HepG2 (cell line): ENCODE measurements around the gene ARL16. TPM values are rescaled to one million over a fixed set of nuclear protein-coding genes. Genes with fewer than 3 reads are reported as not detected.

ENCODE experiments used
- AHR ChIP-seq: IDR thresholded peaks from 2 replicates; pipeline ENCODE4 v1.6.1; 2018; ENCODE audit warnings: missing genetic modification reagents, missing compliant biosample characterization
- GTF3A ChIP-seq: sonication (generic); formaldehyde crosslinking; conservative IDR thresholded peaks from 2 replicates; pipeline ENCODE4 v1.4.0; 2020; ENCODE audit warnings: mild to moderate bottlenecking, missing genetic modification reagents
- KDM4B ChIP-seq: sonication (generic); formaldehyde crosslinking; IDR thresholded peaks from 2 replicates; pipeline ENCODE4 v1.4.0; 2020; ENCODE audit warnings: missing genetic modification reagents
- MED1 ChIP-seq: sonication (generic); formaldehyde crosslinking; IDR thresholded peaks from 2 replicates; pipeline ENCODE4 v1.4.0; 2020; ENCODE audit warnings: missing genetic modification reagents
- PCBP1 ChIP-seq: fragments of 200-400 bp; formaldehyde crosslinking; IDR thresholded peaks from 2 replicates; pipeline ENCODE4 v1.6.1; 2017; ENCODE audit warnings: mild to moderate bottlenecking, low read depth, low read length, borderline replicate concordance
- RBFOX2 ChIP-seq: fragments of 200-400 bp; formaldehyde crosslinking; IDR thresholded peaks from 2 replicates; pipeline ENCODE4 v1.6.1; 2017; ENCODE audit warnings: low read depth, mild to moderate bottlenecking, low read length
- SALL1 ChIP-seq: sonication (generic); formaldehyde crosslinking; IDR thresholded peaks from 2 replicates; pipeline ENCODE4 v1.8.0; 2022; ENCODE audit warnings: mild to moderate bottlenecking, missing genetic modification reagents
- SKI ChIP-seq: fragments of 450-650 bp; IDR thresholded peaks from one replicate; pipeline ENCODE4 v1.6.1; 2018; ENCODE audit warnings: mild to moderate bottlenecking; ENCODE audit not compliant: partially characterized antibody
- SMYD3 ChIP-seq: sonication (generic); formaldehyde crosslinking; IDR thresholded peaks from 2 replicates; pipeline ENCODE4 v1.8.1; 2023; ENCODE audit warnings: mild to moderate bottlenecking, missing genetic modification reagents
- TAF1 ChIP-seq: sonication (generic); formaldehyde crosslinking; IDR thresholded peaks from 2 replicates; pipeline ENCODE4 v1.4.0; 2020; ENCODE audit warnings: missing genetic modification reagents
- TRIM24 ChIP-seq: sonication (generic); formaldehyde crosslinking; IDR thresholded peaks from 2 replicates; pipeline ENCODE4 v1.8.0; 2022; ENCODE audit warnings: mild to moderate bottlenecking, missing genetic modification reagents
- YY1 ChIP-seq: IDR thresholded peaks from 2 replicates; pipeline ENCODE4 v1.6.1; 2011; ENCODE audit warnings: low read length, low read depth, moderate library complexity, mild to moderate bottlenecking; ENCODE audit not compliant: insufficient read depth, insufficient replicate concordance
- ZNF333 ChIP-seq: sonication (generic); formaldehyde crosslinking; IDR thresholded peaks from 2 replicates; pipeline ENCODE4 v1.4.0; 2020; ENCODE audit warnings: mild to moderate bottlenecking, missing genetic modification reagents, borderline replicate concordance
- polyA plus RNA-seq, 8 experiments: library from polyadenylated mRNA; depleted of rRNA in 3 of 8; stranded (reverse) in 7 of 8; unstranded in 1 of 8; fragments of >200 nt; fragmentation: Illumina TruSeq in 4 of 8; extraction: Trizol in 4 of 8; gene quantifications; 2 replicates each; pipeline versions ENCODE4 v1.2.1 to v1.2.3, GENCODE V29; 2011 to 2016; ENCODE audit warnings: low read depth in 4 of 8, missing spikeins in 1 of 8, mixed read lengths in 1 of 8; ENCODE audit not compliant: insufficient read depth in 1 of 8
- total RNA-seq, 5 experiments: library from RNA; depleted of rRNA; stranded (reverse); fragments of >200 nt; fragmentation: Illumina TruSeq; extraction: Trizol; gene quantifications; 2 replicates each; pipeline ENCODE4 v1.2.3, GENCODE V29; 2016; ENCODE audit warnings: low read depth in 1 of 5
- TF ChIP-seq, protein P1 (sequence below): sonication (generic); formaldehyde crosslinking; IDR thresholded peaks from 2 replicates; pipeline ENCODE4 v1.5.0; 2020; ENCODE audit warnings: mild to moderate bottlenecking, missing genetic modification reagents
- TF ChIP-seq, protein P2 (sequence below), 2 experiments: fragments of 450-650 bp in 1 of 2; sonication (generic) in 1 of 2; formaldehyde crosslinking; IDR thresholded peaks; 2 replicates each; pipeline versions ENCODE4 v1.5.0 to v1.8.0; 2020 to 2022; ENCODE audit warnings: mild to moderate bottlenecking in 1 of 2, missing genetic modification reagents in 1 of 2
- TF ChIP-seq, protein P3 (sequence below): IDR thresholded peaks from 2 replicates; pipeline ENCODE4 v1.6.1; 2016; ENCODE audit warnings: missing compliant biosample characterization, missing genetic modification reagents, borderline replicate concordance
- TF ChIP-seq, protein P4 (sequence below): sonication (generic); formaldehyde crosslinking; IDR thresholded peaks from 2 replicates; pipeline ENCODE4 v1.4.0; 2020; ENCODE audit warnings: missing genetic modification reagents
- TF ChIP-seq, protein P5 (sequence below): IDR thresholded peaks from 2 replicates; pipeline ENCODE4 v1.6.1; 2016; ENCODE audit warnings: low read depth, control low read depth
- TF ChIP-seq, protein P6 (sequence below): sonication (generic); formaldehyde crosslinking; IDR thresholded peaks from 2 replicates; pipeline ENCODE4 v1.8.1; 2023; ENCODE audit warnings: mild to moderate bottlenecking, missing genetic modification reagents

Gene ARL16
- total and polyA plus RNA-seq, 2 of the 13 experiments (the other 11 are each of a cell fraction or from before 2014, with no cell fraction given): 20.8 to 30.8 TPM

DNA sequence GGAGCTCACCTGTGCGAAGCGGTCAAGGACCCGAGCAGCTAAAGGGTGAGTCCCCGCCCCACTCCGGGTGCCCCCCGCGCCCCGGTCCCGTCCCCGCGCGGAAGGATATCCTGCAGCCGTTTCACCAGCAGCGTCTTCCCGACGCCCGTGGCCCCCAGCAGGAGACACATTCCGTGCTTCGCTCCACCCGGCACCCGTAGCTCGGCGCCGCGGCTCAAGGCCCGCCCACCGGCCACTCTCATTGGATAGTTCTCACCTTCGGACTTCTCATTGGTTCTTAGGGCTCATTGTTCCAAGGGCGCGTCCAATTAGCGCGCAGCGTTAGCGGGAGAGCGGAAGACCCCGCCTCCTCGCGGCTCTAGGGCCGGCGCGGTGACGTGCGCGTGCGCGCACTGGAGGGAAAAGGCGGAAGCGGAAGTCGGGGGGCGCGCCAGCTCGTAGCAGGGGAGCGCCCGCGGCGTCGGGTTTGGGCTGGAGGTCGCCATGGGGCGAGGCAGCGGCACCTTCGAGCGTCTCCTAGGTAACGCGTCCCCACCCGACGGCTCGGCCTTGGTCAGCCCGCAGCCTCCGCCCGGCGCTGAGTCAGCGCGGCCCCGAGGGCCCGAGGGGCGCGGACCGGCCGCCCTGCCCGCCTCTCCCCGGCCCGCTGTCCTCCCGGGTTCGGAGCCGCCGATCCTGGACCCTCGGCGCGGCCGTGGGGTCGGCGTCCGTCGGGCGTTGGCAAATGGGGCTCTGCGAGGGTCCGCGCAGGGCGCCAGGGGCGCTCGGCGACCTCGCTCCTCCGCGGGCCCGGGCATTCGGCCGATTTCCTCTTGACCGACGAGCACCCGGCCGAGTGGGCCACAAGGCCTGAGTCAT is at the start of gene ARL16, which contains the start of gene HGS (continued):
- TF ChIP-seq, protein P1, sequence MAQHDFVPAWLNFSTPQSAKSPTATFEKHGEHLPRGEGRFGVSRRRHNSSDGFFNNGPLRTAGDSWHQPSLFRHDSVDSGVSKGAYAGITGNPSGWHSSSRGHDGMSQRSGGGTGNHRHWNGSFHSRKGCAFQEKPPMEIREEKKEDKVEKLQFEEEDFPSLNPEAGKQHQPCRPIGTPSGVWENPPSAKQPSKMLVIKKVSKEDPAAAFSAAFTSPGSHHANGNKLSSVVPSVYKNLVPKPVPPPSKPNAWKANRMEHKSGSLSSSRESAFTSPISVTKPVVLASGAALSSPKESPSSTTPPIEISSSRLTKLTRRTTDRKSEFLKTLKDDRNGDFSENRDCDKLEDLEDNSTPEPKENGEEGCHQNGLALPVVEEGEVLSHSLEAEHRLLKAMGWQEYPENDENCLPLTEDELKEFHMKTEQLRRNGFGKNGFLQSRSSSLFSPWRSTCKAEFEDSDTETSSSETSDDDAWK: no peak
- TF ChIP-seq TRIM24 (no peak), SALL1 (peak; percentile 63), AHR (CRISPR knock-in tag) (peak; percentile 51; the same call in 1 of the 2 replicates), ZNF333 (CRISPR knock-in tag) (0 out of 2 replicates have a peak, but pooled peaks have one; percentile 33), YY1 (peak; percentile 73), SKI (peak; percentile 28), TAF1 (peak; percentile 70; the same call in 1 of the 2 replicates), MED1 (CRISPR knock-in tag) (peak; percentile 38; the same call in 1 of the 2 replicates), GTF3A (CRISPR knock-in tag) (peak; percentile 78; the same call in 1 of the 2 replicates), KDM4B (no peak), PCBP1 (peak; percentile 68; the same call in 1 of the 2 replicates), SMYD3 (CRISPR knock-in tag) (no peak), RBFOX2 (peak; percentile 94)
- TF ChIP-seq, protein P2, sequence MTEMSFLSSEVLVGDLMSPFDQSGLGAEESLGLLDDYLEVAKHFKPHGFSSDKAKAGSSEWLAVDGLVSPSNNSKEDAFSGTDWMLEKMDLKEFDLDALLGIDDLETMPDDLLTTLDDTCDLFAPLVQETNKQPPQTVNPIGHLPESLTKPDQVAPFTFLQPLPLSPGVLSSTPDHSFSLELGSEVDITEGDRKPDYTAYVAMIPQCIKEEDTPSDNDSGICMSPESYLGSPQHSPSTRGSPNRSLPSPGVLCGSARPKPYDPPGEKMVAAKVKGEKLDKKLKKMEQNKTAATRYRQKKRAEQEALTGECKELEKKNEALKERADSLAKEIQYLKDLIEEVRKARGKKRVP (CRISPR knock-in tag; IDR thresholded peaks at IDR 0.05): peak in 1 of 2 experiments; percentile 33; a peak in 1 of 4 replicates
- TF ChIP-seq, protein P3, sequence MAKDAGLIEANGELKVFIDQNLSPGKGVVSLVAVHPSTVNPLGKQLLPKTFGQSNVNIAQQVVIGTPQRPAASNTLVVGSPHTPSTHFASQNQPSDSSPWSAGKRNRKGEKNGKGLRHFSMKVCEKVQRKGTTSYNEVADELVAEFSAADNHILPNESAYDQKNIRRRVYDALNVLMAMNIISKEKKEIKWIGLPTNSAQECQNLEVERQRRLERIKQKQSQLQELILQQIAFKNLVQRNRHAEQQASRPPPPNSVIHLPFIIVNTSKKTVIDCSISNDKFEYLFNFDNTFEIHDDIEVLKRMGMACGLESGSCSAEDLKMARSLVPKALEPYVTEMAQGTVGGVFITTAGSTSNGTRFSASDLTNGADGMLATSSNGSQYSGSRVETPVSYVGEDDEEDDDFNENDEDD (CRISPR knock-in tag): no peak; the same call in 1 of the 2 replicates
- TF ChIP-seq, protein P4, sequence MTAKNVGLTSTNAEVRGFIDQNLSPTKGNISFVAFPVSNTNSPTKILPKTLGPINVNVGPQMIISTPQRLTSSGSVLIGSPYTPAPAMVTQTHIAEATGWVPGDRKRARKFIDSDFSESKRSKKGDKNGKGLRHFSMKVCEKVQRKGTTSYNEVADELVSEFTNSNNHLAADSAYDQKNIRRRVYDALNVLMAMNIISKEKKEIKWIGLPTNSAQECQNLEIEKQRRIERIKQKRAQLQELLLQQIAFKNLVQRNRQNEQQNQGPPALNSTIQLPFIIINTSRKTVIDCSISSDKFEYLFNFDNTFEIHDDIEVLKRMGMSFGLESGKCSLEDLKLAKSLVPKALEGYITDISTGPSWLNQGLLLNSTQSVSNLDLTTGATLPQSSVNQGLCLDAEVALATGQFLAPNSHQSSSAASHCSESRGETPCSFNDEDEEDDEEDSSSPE (CRISPR knock-in tag): peak; percentile 86
- TF ChIP-seq, protein P5, sequence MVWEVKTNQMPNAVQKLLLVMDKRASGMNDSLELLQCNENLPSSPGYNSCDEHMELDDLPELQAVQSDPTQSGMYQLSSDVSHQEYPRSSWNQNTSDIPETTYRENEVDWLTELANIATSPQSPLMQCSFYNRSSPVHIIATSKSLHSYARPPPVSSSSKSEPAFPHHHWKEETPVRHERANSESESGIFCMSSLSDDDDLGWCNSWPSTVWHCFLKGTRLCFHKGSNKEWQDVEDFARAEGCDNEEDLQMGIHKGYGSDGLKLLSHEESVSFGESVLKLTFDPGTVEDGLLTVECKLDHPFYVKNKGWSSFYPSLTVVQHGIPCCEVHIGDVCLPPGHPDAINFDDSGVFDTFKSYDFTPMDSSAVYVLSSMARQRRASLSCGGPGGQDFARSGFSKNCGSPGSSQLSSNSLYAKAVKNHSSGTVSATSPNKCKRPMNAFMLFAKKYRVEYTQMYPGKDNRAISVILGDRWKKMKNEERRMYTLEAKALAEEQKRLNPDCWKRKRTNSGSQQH (CRISPR knock-in tag): 0 out of 2 replicates have a peak, but pooled peaks have one; percentile 36
- TF ChIP-seq, protein P6, sequence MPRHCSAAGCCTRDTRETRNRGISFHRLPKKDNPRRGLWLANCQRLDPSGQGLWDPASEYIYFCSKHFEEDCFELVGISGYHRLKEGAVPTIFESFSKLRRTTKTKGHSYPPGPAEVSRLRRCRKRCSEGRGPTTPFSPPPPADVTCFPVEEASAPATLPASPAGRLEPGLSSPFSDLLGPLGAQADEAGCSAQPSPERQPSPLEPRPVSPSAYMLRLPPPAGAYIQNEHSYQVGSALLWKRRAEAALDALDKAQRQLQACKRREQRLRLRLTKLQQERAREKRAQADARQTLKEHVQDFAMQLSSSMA (CRISPR knock-in tag): no peak
